ENCODE measurements around the gene PNN.

PNN gene

DNA sequence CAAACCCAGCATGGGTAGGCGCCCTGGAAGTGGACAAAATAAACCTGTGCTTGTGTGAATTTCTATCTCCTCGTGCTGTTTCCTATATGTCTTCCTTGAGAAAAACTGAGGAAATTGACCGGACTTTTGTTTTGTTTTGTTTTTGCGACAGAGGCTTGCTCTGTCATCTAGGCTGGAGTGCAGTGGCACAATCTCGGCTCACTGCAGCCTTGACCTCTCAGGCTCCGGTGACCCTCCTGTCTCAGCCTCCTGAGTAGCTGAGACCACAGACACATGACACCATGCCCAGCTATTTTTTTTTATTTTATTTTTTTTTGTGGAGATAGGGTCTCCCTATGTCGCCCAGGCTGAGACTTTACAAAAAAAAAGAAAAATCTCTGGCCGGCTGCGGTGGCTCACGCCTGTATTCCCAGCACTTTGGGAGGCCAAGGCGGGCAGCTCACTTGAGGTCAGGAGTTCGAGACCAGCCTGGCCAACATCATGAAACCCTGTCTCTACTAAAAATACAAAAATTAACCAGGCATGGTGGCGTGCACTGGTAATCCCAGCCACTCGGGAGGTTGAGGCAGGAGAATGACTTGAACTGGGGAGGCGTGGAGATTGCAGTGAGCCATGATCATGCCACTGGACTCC is 36.2 kb downstream of the PNN start:
- TF ChIP-seq GATA2 (IDR thresholded peaks at IDR 0.05; ENCODE audit: low read depth, low read length) (no peak), GATA3 (IDR thresholded peaks at IDR 0.05; ENCODE audit: low read depth, low read length) (no peak)

DNA sequence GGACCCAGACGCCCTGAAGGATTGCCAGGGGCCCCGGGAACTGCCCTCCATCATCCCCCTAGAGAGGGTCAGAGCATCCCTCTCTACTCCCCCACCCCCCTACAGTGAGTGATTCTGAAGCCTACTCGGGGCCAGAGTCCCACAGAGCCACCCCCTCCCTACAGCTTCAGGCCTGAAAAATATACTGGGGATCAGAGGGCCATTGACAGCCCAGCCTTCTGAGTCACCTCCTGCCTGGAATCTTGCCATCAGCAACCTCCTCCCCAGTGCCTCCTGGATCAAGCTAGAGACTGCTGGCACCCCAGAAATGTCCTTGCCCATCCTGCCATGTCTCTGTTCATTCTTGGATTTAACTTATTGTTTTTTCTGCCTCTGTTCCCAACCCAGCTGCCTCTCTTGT is 37.0 kb downstream of the PNN start:
- TF ChIP-seq GATA3 (IDR thresholded peaks at IDR 0.05; ENCODE audit: low read depth, low read length), result no peak

DNA sequence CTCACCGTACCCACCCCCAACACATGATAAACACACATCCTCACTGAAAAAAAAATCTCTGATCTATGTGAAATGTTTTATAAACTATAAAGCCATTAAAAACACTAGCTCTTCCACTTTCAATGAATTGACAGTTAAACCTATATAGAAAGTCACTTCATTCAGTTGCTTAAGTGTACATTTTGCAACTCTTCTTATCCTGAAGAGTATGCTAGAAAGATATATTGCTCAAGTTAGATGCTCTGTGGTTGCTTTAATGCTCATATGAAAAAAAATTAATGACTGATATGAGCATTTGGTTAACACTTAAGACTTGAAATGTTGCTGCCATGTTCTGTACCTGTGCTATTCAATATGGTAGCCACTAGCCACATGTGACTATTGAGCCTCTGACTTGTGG is 37.6 kb downstream of the PNN start:
- no peak for TF ChIP-seq GATA3 (IDR thresholded peaks at IDR 0.05; ENCODE audit: low read depth, low read length)
- TF ChIP-seq GATA2 (IDR thresholded peaks at IDR 0.05; ENCODE audit: low read depth, low read length), result no peak

DNA sequence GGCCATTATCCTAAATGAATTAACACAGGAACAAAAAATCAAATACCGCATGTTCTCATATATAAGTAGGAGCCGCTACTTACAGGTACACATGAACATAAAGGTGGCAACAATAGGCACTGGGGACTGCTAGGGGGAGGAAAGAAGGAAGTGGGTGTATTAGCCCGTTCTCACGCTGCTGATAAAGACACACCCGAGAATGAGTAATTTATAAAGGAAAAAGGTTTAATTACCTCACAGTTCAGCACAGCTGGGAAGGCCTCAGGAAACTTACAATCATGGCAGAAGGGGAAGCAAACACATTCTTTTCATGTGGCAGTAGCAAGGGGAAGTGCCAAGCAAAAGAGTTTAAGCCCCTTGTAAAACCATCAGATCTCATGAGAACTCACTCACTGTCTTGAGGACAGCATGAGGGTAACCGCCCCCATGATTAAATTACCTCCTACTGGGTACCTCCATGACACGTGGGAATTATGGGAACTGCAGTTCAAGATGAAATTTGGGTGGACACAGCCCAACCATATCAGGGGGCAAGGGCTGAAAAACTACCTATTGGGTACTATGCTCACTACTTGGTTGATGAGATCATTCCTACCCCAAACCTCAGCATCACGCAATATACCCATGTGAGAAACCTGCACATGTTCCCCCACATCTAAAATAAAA is 42.3 kb downstream of the PNN start:
- TF ChIP-seq GATA2 (IDR thresholded peaks at IDR 0.05; ENCODE audit: low read depth, low read length) (no peak), GATA3 (IDR thresholded peaks at IDR 0.05; ENCODE audit: low read depth, low read length) (no peak)

DNA sequence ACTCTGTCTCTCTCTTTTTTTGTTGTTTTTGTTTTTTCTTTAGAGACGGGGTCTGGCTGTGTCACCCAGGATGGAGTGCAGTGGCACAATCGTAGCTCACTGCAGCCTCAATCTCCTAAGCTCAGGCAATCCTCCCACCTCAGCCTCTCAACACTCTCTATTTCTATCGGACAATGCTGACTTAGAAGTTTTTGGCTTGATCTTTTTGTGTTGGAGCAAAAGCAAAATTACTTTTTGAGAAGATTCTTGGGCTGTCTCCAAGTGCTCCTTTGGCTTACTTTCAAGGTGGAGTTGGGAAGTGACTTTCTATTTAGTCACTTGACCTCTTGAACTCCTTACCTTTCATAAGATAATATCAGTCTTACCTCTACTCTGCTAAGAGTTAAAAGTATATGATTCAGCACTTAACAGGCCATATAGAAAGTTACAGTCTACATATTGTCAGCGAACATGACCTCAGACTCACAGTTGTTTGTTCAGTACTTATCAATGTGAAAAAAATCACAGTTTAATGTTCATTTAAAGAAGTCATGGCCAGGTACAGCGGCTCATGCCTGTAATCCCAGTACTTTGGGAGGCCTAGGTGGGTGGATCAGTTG is 43.2 kb downstream of the PNN start:
- TF ChIP-seq GATA2 (IDR thresholded peaks at IDR 0.05; ENCODE audit: low read depth, low read length) (no peak), GATA3 (IDR thresholded peaks at IDR 0.05; ENCODE audit: low read depth, low read length) (no peak)

DNA sequence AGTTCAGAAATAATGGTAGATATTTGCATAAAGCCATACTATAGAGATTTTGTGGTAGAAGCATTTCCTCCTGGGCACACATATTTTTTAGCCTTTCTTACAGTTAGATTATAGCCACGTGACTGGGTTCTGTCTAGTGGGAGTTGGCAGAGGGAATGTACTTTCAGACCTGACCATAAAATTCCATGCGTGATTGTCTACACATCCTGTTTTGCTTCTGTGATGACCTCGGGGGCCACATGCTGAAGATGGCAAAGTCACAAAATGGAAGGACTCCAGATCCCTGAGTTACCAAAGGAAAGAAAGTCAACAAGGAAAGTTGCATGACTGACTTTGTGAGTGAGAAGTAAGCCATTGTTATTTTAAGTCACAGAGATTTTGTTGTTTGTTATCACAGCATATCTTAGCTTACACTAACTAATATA is 44.0 kb downstream of the PNN start:
- TF ChIP-seq GATA3 (IDR thresholded peaks at IDR 0.05; ENCODE audit: low read depth, low read length) (no peak), GATA2 (IDR thresholded peaks at IDR 0.05; ENCODE audit: low read depth, low read length) (no peak)

DNA sequence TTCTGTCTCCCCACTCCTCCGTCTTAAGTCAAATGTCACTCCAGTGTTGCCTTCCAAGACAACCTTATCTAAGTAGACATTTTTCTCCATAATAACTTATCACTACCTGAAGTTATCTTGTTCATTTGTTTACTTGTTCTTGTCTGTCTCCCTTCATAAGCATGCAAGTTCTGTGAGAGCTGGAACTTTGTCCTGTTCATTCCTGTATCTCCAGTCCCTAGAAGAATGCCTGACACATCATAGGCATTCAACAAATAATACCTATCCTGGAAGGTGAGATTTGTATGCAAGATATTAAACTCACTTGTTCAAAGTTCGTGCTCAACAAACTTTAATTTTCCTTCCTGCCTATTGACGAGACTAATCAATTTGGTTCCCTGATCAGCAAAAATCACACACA is 53.0 kb downstream of the PNN start:
- TF ChIP-seq GATA3 (IDR thresholded peaks at IDR 0.05; ENCODE audit: low read depth, low read length) (no peak), GATA2 (IDR thresholded peaks at IDR 0.05; ENCODE audit: low read depth, low read length) (no peak)

DNA sequence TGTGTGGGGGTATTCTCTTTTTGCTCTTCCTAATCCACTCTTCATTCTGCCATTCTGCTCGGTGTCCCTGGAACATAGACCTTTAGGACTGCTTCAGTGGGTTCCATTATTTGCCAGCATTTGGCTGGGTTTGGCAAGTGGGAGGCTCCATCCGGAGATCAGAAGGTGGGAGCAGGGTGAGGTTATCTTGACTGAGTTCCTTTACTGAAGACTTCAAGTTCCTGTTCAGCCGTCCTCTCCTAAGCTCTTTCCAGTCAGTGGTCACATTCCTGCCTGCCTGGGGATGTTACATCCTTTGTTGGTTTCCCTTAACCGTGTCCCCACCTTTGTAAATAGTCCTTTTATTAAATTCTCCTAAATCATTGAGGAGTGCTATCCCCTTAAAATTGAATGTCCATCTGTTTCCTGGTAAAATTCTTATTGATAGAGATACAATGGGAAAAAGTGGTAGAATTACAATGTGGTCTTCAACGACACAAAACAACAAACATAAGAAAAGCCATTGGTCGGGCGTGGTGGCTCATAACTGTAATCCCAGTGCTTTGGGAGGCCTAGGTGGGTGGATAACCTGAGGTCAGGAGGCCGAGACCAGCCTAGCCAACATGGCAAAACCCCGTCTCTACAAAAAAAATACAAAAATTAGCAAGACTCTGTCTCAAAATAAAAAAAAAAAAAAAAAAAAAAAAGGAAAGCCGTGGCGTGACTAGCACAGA is 53.6 kb downstream of the PNN start:
- no peak for TF ChIP-seq GATA3 (IDR thresholded peaks at IDR 0.05; ENCODE audit: low read depth, low read length)
- TF ChIP-seq GATA2 (IDR thresholded peaks at IDR 0.05; ENCODE audit: low read depth, low read length), result no peak

DNA sequence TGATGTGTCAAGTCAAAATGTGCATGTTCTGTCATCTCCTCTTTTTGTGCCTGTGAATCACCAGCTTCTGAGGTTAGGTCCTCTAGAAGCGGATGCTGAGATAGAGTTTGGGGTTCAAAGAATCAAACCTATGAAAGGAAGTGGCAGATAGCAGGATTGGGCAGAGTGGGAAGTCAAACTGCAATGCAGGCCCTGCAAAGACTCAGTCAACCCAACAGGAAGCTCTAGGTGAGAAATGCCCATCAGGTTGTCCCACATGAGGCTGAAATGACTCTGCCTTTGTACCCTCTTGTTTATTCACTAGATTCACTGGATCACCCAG is 54.1 kb downstream of the PNN start:
- no peak for TF ChIP-seq GATA3 (IDR thresholded peaks at IDR 0.05; ENCODE audit: low read depth, low read length)
- TF ChIP-seq GATA2 (IDR thresholded peaks at IDR 0.05; ENCODE audit: low read depth, low read length), result no peak

DNA sequence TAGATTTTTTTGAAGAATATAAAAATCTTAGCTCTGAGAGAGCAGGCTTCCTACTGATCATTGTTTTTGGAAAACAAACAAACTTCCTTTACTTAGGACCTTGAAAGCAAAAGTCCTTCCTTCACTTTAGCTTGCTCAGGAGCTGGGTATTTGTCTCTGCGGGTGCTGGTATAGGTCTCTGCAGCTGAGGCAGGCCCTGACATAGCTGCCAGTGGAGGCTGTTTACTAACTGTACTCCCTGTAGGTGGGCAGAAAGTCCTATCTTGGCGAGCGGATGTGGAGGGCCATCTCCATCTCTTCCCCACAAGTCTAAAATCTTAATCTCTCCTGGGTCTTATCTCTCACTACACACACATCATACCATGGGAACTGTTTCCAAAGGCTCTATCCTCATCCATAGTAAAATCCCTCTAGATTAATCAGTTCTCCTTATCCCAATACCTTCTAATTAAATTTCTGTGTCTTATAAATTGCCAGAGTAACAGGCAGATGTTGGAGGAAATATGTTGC is 54.6 kb downstream of the PNN start:
- no peak for TF ChIP-seq GATA3 (IDR thresholded peaks at IDR 0.05; ENCODE audit: low read depth, low read length)
- TF ChIP-seq GATA2 (IDR thresholded peaks at IDR 0.05; ENCODE audit: low read depth, low read length), result no peak

DNA sequence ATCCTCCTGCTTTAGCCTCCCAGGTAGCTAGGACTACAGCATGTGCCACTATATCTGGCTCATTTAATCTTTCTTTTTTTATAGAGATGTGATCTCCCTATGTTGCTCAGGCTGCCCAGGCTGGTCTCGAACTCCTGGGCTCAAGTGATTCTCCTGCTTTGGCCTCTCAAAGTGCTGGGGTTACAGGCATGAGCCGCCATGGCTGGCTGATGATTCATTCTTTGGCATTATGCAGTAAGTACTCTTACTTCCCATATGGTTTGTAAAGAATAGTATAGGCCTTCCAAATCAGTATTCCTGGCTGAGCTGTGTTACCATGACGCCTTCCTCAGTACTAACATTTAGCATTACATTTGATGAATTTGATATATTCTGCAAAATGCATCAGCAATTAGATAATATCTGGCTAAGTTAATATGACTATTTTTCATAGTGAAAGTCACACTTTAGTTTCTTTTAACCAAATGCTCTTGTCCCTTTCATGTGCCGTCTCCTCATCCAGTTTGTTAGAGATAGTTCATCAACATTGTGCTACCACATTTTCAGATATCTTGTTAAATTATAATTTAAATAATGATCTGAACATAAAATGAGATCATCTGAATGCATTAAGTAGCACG is 55.5 kb downstream of the PNN start:
- no peak for TF ChIP-seq GATA2 (IDR thresholded peaks at IDR 0.05; ENCODE audit: low read depth, low read length)
- TF ChIP-seq GATA3 (IDR thresholded peaks at IDR 0.05; ENCODE audit: low read depth, low read length), result no peak
